Trophoblast cell (in vitro differentiated cells and primary cell): ENCODE results near the gene HOXB9.

ENCODE experiments used
- DNase-seq, 2 donors: peaks; one replicate each; pipeline ENCODE4 v3.0.0-alpha.2; 2016
- H2AFZ ChIP-seq: 2 replicates; pipeline ENCODE4 v1.6.1; 2013; ENCODE audit warnings: low read length, moderate library complexity, mild to moderate bottlenecking; ENCODE audit not compliant: insufficient read depth, poor library complexity
- H2AK5ac ChIP-seq: 2 replicates; pipeline ENCODE4 v1.6.1; 2013; ENCODE audit warnings: mild to moderate bottlenecking, low read length
- H2BK120ac ChIP-seq: 2 replicates; pipeline ENCODE4 v1.6.1; 2013; ENCODE audit warnings: low read length, mild to moderate bottlenecking, moderate library complexity; ENCODE audit not compliant: insufficient read depth, poor library complexity
- H2BK12ac ChIP-seq: 2 replicates; pipeline ENCODE4 v1.6.1; 2013; ENCODE audit warnings: mild to moderate bottlenecking, low read length, moderate library complexity
- H2BK5ac ChIP-seq: 2 replicates; pipeline ENCODE4 v1.6.1; 2013; ENCODE audit warnings: low read length, low read depth, moderate library complexity, mild to moderate bottlenecking; ENCODE audit not compliant: poor library complexity
- H3K14ac ChIP-seq: 2 replicates; pipeline ENCODE4 v1.6.1; 2013; ENCODE audit warnings: mild to moderate bottlenecking, low read length
- H3K18ac ChIP-seq: 2 replicates; pipeline ENCODE4 v1.6.1; 2013; ENCODE audit warnings: mild to moderate bottlenecking, low read length
- H3K23ac ChIP-seq: 2 replicates; pipeline ENCODE4 v1.6.1; 2013; ENCODE audit warnings: low read length
- H3K27ac ChIP-seq: 2 replicates; pipeline ENCODE4 v1.5.1; 2013; ENCODE audit warnings: low read depth, mild to moderate bottlenecking, inconsistent platforms, low read length, moderate library complexity
- H3K27me3 ChIP-seq: 2 replicates; pipeline ENCODE4 v1.6.1; 2013; ENCODE audit warnings: inconsistent platforms, mild to moderate bottlenecking, low read length, moderate library complexity; ENCODE audit not compliant: insufficient read depth
- H3K36me3 ChIP-seq, 2 experiments: 1 replicate in 1 of 2; 2 replicates in 1 of 2; pipeline ENCODE4 v1.6.1; 2013; ENCODE audit warnings: low read length in 2 of 2, mild to moderate bottlenecking in 2 of 2, moderate library complexity in 1 of 2; ENCODE audit not compliant: insufficient read depth in 2 of 2, control insufficient read depth in 1 of 2
- H3K4ac ChIP-seq: 2 replicates; pipeline ENCODE4 v1.6.1; 2013; ENCODE audit warnings: low read depth, mild to moderate bottlenecking, low read length, moderate library complexity
- H3K4me1 ChIP-seq, 2 experiments: 1 replicate in 1 of 2; 2 replicates in 1 of 2; pipeline ENCODE4 v1.6.1; 2013; ENCODE audit warnings: low read length in 2 of 2, mild to moderate bottlenecking in 2 of 2, moderate library complexity in 1 of 2; ENCODE audit not compliant: insufficient read depth in 2 of 2, control insufficient read depth in 1 of 2
- H3K4me2 ChIP-seq: 2 replicates; pipeline ENCODE4 v1.6.1; 2013; ENCODE audit warnings: inconsistent platforms, mild to moderate bottlenecking, low read length, moderate library complexity
- H3K4me3 ChIP-seq: 2 replicates; pipeline ENCODE4 v1.5.1; 2013; ENCODE audit warnings: mild to moderate bottlenecking, low read depth, low read length, inconsistent platforms
- H3K79me1 ChIP-seq: one replicate; pipeline ENCODE4 v1.6.1; 2013; ENCODE audit warnings: low read length
- H3K79me2 ChIP-seq: 2 replicates; pipeline ENCODE4 v1.6.1; 2013; ENCODE audit warnings: low read length, mild to moderate bottlenecking; ENCODE audit not compliant: control insufficient read depth, insufficient read depth, poor library complexity
- H3K9ac ChIP-seq: 2 replicates; pipeline ENCODE4 v1.6.1; 2013; ENCODE audit warnings: mild to moderate bottlenecking, low read length
- H3K9me3 ChIP-seq: 2 replicates; pipeline ENCODE4 v1.6.1; 2013; ENCODE audit warnings: low read depth, mild to moderate bottlenecking, control low read depth, inconsistent platforms, low read length; ENCODE audit not compliant: insufficient read depth
- H4K12ac ChIP-seq: 2 replicates; pipeline ENCODE4 v1.6.1; 2013; ENCODE audit warnings: low read depth, mild to moderate bottlenecking, low read length, moderate library complexity
- H4K8ac ChIP-seq: 2 replicates; pipeline ENCODE4 v1.6.1; 2013; ENCODE audit warnings: low read depth, mild to moderate bottlenecking, low read length, moderate library complexity
- H4K91ac ChIP-seq: one replicate; pipeline ENCODE4 v1.6.1; 2013; ENCODE audit warnings: low read depth, mild to moderate bottlenecking, low read length, moderate library complexity
- WGBS: extraction: QIAGEN DNeasy Blood & Tissue Kit; methylation state at CpG from one replicate; pipeline ENCODE4 v1.1.7; 2013; ENCODE audit warnings: missing lambda C conversion rate; ENCODE audit not compliant: insufficient read length, insufficient coverage; ENCODE audit errors: extremely low coverage; 5-methylcytosine and 5-hydroxymethylcytosine counted together

The HOXB9 gene

GRCh38 chr17:48646183-48647102 lies 20.3 kb upstream of the HOXB9 start:
- no peak overlapping the region for H2BK12ac ChIP-seq
- peak overlapping the region; percentile 47 for H3K27ac ChIP-seq
- peak overlapping the region; percentile 62 for H3K4me3 ChIP-seq
- H2AK5ac ChIP-seq: no peak overlapping the region
- H3K27me3 ChIP-seq: peaks cover 57% of the 10 kb centered on the region
- no peaks in the 10 kb centered on the region for H3K36me3 ChIP-seq
- peaks cover 9 to 16% of the 10 kb centered on the region in 2 experiments for H3K4me1 ChIP-seq
- no peak overlapping the region for H2AFZ ChIP-seq
- peak overlapping the region; percentile 7 for H2BK5ac ChIP-seq
- peak overlapping the region; percentile 45 for H4K91ac ChIP-seq
- no peak overlapping the region for H3K4ac ChIP-seq
- peak overlapping the region; percentile 33 for H3K14ac ChIP-seq
- no peak overlapping the region for H4K8ac ChIP-seq
- WGBS: no CpG with 5 or more reads among the region's 80 CpGs
- no peak overlapping the region for H3K23ac ChIP-seq
- H3K4me2 ChIP-seq: peak overlapping the region; percentile 32
- H3K18ac ChIP-seq: no peak overlapping the region
- H2BK120ac ChIP-seq: peak overlapping the region; percentile 35
- no peak overlapping the region for H4K12ac ChIP-seq
- peaks cover 17% of the 10 kb centered on the region for H3K9me3 ChIP-seq
- H3K9ac ChIP-seq: peak overlapping the region; percentile 38
- H3K79me2 ChIP-seq: no peaks in the 10 kb centered on the region
- H3K79me1 ChIP-seq: peaks cover 3% of the 10 kb centered on the region
- no peak for DNase-seq

DNA sequence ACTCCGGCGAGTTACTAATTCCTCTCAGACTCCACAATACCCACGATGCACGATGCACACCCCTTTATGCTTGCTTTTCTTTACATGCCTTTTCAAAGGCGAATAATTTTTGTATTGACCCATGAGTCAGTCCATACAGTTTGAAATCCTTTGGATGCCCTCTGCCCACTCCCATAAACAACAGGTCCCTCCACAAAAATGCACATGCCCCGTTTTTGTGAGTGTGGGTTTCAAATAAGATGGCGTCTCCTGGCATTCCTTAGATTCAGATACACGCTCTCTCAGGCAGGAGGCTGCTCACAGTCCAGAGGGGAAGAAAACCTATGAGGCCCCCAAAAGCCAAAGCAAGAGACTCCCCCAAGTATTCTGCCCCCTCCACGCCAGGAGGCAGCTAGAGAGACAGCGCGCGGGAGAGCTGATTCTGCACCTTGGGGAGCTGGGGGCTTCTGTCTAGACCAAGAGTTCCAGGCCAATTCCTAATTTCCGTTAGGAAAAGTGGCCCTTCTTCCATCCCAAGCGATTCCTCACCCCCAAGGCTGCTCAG lies 19.6 kb upstream of the HOXB9 start:
- Histone ChIP-seq H3K79me1 (peaks cover 3% of the 10 kb centered on the region), H2AK5ac (no peak overlapping the region), H2BK120ac (no peak overlapping the region), H3K4me1 (peaks cover 9 to 16% of the 10 kb centered on the region in 2 experiments), H3K9me3 (peaks cover 17% of the 10 kb centered on the region), H3K27me3 (peaks cover 64% of the 10 kb centered on the region), H3K9ac (peak overlapping the region; percentile 1), H3K27ac (peak overlapping the region; percentile 47), H3K14ac (no peak overlapping the region), H4K91ac (peak overlapping the region; percentile 45), H3K23ac (no peak overlapping the region), H2BK12ac (no peak overlapping the region), H3K79me2 (no peaks in the 10 kb centered on the region), H4K12ac (no peak overlapping the region), H2AFZ (no peak overlapping the region), H4K8ac (no peak overlapping the region), H3K36me3 (no peaks in the 10 kb centered on the region), H3K18ac (no peak overlapping the region), H3K4ac (no peak overlapping the region), H3K4me3 (peak overlapping the region; percentile 62), H3K4me2 (peak overlapping the region; percentile 32), H2BK5ac (no peak overlapping the region)
- no CpG with 5 or more reads among the region's 14 CpGs for WGBS
- no peak for DNase-seq

- DNase-seq: no peak
- Histone ChIP-seq H3K9me3 (peaks cover 17% of the 10 kb centered on the region), H3K79me1 (peaks cover 3% of the 10 kb centered on the region), H4K91ac (peak overlapping the region; percentile 4), H2BK12ac (no peak overlapping the region), H3K9ac (no peak overlapping the region), H3K14ac (no peak overlapping the region), H3K36me3 (no peaks in the 10 kb centered on the region), H3K27me3 (peaks cover 69% of the 10 kb centered on the region), H3K79me2 (no peaks in the 10 kb centered on the region), H3K27ac (no peak overlapping the region), H3K18ac (no peak overlapping the region), H4K12ac (no peak overlapping the region), H3K23ac (no peak overlapping the region), H2AFZ (no peak overlapping the region), H3K4me1 (peaks cover 9 to 16% of the 10 kb centered on the region in 2 experiments), H2AK5ac (no peak overlapping the region), H2BK120ac (no peak overlapping the region), H3K4ac (no peak overlapping the region), H2BK5ac (no peak overlapping the region), H3K4me2 (peak overlapping the region; percentile 43), H3K4me3 (peak overlapping the region; percentile 47), H4K8ac (no peak overlapping the region)
- WGBS: no CpG with 5 or more reads among the region's 6 CpGs
Measured at GRCh38 chr17:48644910-48645557, 18.9 kb upstream of the HOXB9 start.

GRCh38 chr17:48644159-48644558 lies 18.0 kb upstream of the HOXB9 start:
- WGBS: no CpG with 5 or more reads among the region's 1 CpG

More at GRCh38 chr17:48644159-48644558, 18.0 kb upstream of the HOXB9 start:
- no peak overlapping the region for H3K9ac ChIP-seq
- peaks cover 3% of the 10 kb centered on the region for H3K79me1 ChIP-seq
- peak overlapping the region; percentile 21 for H3K4me2 ChIP-seq
- H3K14ac ChIP-seq: no peak overlapping the region
- peaks cover 77% of the 10 kb centered on the region for H3K27me3 ChIP-seq
- no peaks in the 10 kb centered on the region for H3K79me2 ChIP-seq
- no peak overlapping the region for H3K18ac ChIP-seq
- no peak overlapping the region for H3K27ac ChIP-seq
- peaks cover 17% of the 10 kb centered on the region for H3K9me3 ChIP-seq
- no peak overlapping the region for H4K91ac ChIP-seq
- H4K12ac ChIP-seq: no peak overlapping the region
- H2AFZ ChIP-seq: no peak overlapping the region
- H3K4me1 ChIP-seq: peaks cover 9 to 16% of the 10 kb centered on the region in 2 experiments
- H2BK12ac ChIP-seq: no peak overlapping the region
- H2BK5ac ChIP-seq: no peak overlapping the region
- no peak overlapping the region for H2BK120ac ChIP-seq
- H3K4ac ChIP-seq: no peak overlapping the region
- H3K23ac ChIP-seq: no peak overlapping the region
- H3K36me3 ChIP-seq: no peaks in the 10 kb centered on the region
- H3K4me3 ChIP-seq: no peak overlapping the region
- DNase-seq: no peak
- no peak overlapping the region for H2AK5ac ChIP-seq
- no peak overlapping the region for H4K8ac ChIP-seq
